HepG2 (cell line): ENCODE data around the gene ATP6V1G2. TPM values are rescaled to one million over a fixed set of nuclear protein-coding genes. Genes with fewer than 3 reads are reported as not detected.

Experiments
- ATRX ChIP-seq: sonication (generic); formaldehyde crosslinking; IDR thresholded peaks from 2 replicates; pipeline ENCODE4 v1.4.0; 2020; ENCODE audit warnings: missing genetic modification reagents, borderline replicate concordance
- GABPB1 ChIP-seq: IDR thresholded peaks from 2 replicates; pipeline ENCODE4 v1.6.1; 2016; ENCODE audit warnings: mild to moderate bottlenecking, missing genetic modification reagents, moderate library complexity, missing compliant biosample characterization
- GZF1 ChIP-seq: sonication (generic); formaldehyde crosslinking; IDR thresholded peaks from 2 replicates; pipeline ENCODE4 v1.5.1; 2020; ENCODE audit warnings: mild to moderate bottlenecking, missing genetic modification reagents
- KLF6 ChIP-seq: IDR thresholded peaks from 2 replicates; pipeline ENCODE4 v1.8.0; 2016; ENCODE audit warnings: missing biosample characterization, missing genetic modification reagents
- MED13 ChIP-seq: sonication (generic); formaldehyde crosslinking; IDR thresholded peaks from 2 replicates; pipeline ENCODE4 v1.5.0; 2020; ENCODE audit warnings: missing genetic modification reagents
- MEIS1 ChIP-seq: sonication (generic); formaldehyde crosslinking; IDR thresholded peaks from 2 replicates; pipeline ENCODE4 v1.9.0; 2021; ENCODE audit warnings: mild to moderate bottlenecking, missing genetic modification reagents, moderate library complexity, borderline replicate concordance
- MXI1 ChIP-seq: IDR thresholded peaks from 3 replicates; pipeline ENCODE4 v1.6.1; 2012; ENCODE audit warnings: low read depth, low read length, inconsistent platforms, borderline replicate concordance
- MYNN ChIP-seq: sonication (generic); formaldehyde crosslinking; IDR thresholded peaks from 2 replicates; pipeline ENCODE4 v1.4.0; 2020; ENCODE audit warnings: mild to moderate bottlenecking, low read depth, missing genetic modification reagents
- NAIF1 ChIP-seq: sonication (generic); formaldehyde crosslinking; IDR thresholded peaks from 2 replicates; pipeline ENCODE4 v1.5.0; 2020; ENCODE audit warnings: mild to moderate bottlenecking, missing genetic modification reagents, borderline replicate concordance
- NONO ChIP-seq, 2 experiments: fragments of 450-650 bp in 1 of 2; sonication (generic) in 1 of 2; formaldehyde crosslinking in 1 of 2; IDR thresholded peaks in 1 of 2; conservative IDR thresholded peaks in 1 of 2; 2 replicates each; pipeline versions ENCODE4 v1.6.1 to v1.8.0; 2017 to 2022; ENCODE audit warnings: mild to moderate bottlenecking in 1 of 2, missing genetic modification reagents in 1 of 2, moderate library complexity in 1 of 2
- PHF5A ChIP-seq: IDR thresholded peaks from one replicate; pipeline ENCODE4 v1.6.1; 2018; ENCODE audit warnings: low read depth, missing genetic modification reagents; ENCODE audit not compliant: unreplicated experiment
- SPEN ChIP-seq: sonication (generic); formaldehyde crosslinking; IDR thresholded peaks from 2 replicates; pipeline ENCODE4 v1.5.1; 2020; ENCODE audit warnings: low read depth, mild to moderate bottlenecking, missing genetic modification reagents
- TMF1 ChIP-seq: sonication (generic); formaldehyde crosslinking; IDR thresholded peaks from 2 replicates; pipeline ENCODE4 v1.8.1; 2022; ENCODE audit warnings: low read depth, missing genetic modification reagents
- ZFP90 ChIP-seq: sonication (generic); formaldehyde crosslinking; IDR thresholded peaks from 2 replicates; pipeline ENCODE4 v1.8.0; 2022; ENCODE audit warnings: missing genetic modification reagents, mild to moderate bottlenecking, inconsistent platforms, borderline replicate concordance
- ZIK1 ChIP-seq: sonication (generic); formaldehyde crosslinking; IDR thresholded peaks from 2 replicates; pipeline ENCODE4 v1.5.0; 2020; ENCODE audit warnings: mild to moderate bottlenecking, low read depth, missing genetic modification reagents, borderline replicate concordance
- ZNF136 ChIP-seq: sonication (generic); formaldehyde crosslinking; IDR thresholded peaks from 2 replicates; pipeline ENCODE4 v1.8.1; 2022; ENCODE audit warnings: low read depth, mild to moderate bottlenecking, moderate library complexity, missing genetic modification reagents
- ZNF143 ChIP-seq: sonication (generic); formaldehyde crosslinking; IDR thresholded peaks from 2 replicates; pipeline ENCODE4 v1.4.0; 2020; ENCODE audit warnings: missing genetic modification reagents
- ZNF282 ChIP-seq: fragments of 450-650 bp; IDR thresholded peaks from 2 replicates; pipeline ENCODE4 v1.6.1; 2018; ENCODE audit not compliant: partially characterized antibody
- ZNF30 ChIP-seq: sonication (generic); formaldehyde crosslinking; IDR thresholded peaks from 2 replicates; pipeline ENCODE4 v1.5.0; 2020; ENCODE audit warnings: mild to moderate bottlenecking, missing genetic modification reagents
- ZNF546 ChIP-seq: sonication (generic); formaldehyde crosslinking; conservative IDR thresholded peaks from 2 replicates; pipeline ENCODE4 v1.8.1; 2023; ENCODE audit warnings: mild to moderate bottlenecking, missing genetic modification reagents
- ZNF607 ChIP-seq: sonication (generic); formaldehyde crosslinking; IDR thresholded peaks from 2 replicates; pipeline ENCODE4 v1.5.1; 2020; ENCODE audit warnings: missing genetic modification reagents, mild to moderate bottlenecking, borderline replicate concordance
- ZNF788 ChIP-seq: sonication (generic); formaldehyde crosslinking; IDR thresholded peaks from 2 replicates; pipeline ENCODE4 v1.5.0; 2020; ENCODE audit warnings: mild to moderate bottlenecking, missing genetic modification reagents, borderline replicate concordance
- polyA plus RNA-seq, 8 experiments: library from polyadenylated mRNA; depleted of rRNA in 3 of 8; stranded (reverse) in 7 of 8; unstranded in 1 of 8; fragments of >200 nt; fragmentation: Illumina TruSeq in 4 of 8; extraction: Trizol in 4 of 8; gene quantifications; 2 replicates each; pipeline versions ENCODE4 v1.2.1 to v1.2.3, GENCODE V29; 2011 to 2016; ENCODE audit warnings: low read depth in 4 of 8, missing spikeins in 1 of 8, mixed read lengths in 1 of 8; ENCODE audit not compliant: insufficient read depth in 1 of 8
- total RNA-seq, 5 experiments: library from RNA; depleted of rRNA; stranded (reverse); fragments of >200 nt; fragmentation: Illumina TruSeq; extraction: Trizol; gene quantifications; 2 replicates each; pipeline ENCODE4 v1.2.3, GENCODE V29; 2016; ENCODE audit warnings: low read depth in 1 of 5
- TF ChIP-seq, protein P1 (sequence below): sonication (generic); formaldehyde crosslinking; IDR thresholded peaks from 2 replicates; pipeline ENCODE4 v1.4.0; 2020; ENCODE audit warnings: low read depth, mild to moderate bottlenecking, missing genetic modification reagents
- TF ChIP-seq, protein P2 (sequence below): sonication (generic); formaldehyde crosslinking; IDR thresholded peaks from 2 replicates; pipeline ENCODE4 v1.5.0; 2020; ENCODE audit warnings: missing genetic modification reagents, mild to moderate bottlenecking, borderline replicate concordance
- TF ChIP-seq, protein P3 (sequence below): sonication (generic); formaldehyde crosslinking; IDR thresholded peaks from 2 replicates; pipeline ENCODE4 v1.4.0; 2020; ENCODE audit warnings: missing genetic modification reagents

Gene ATP6V1G2
- total and polyA plus RNA-seq, 2 of the 13 experiments (the other 11 are each of a cell fraction or from before 2014, with no cell fraction given), result 0.27 to 0.83 TPM

DNA sequence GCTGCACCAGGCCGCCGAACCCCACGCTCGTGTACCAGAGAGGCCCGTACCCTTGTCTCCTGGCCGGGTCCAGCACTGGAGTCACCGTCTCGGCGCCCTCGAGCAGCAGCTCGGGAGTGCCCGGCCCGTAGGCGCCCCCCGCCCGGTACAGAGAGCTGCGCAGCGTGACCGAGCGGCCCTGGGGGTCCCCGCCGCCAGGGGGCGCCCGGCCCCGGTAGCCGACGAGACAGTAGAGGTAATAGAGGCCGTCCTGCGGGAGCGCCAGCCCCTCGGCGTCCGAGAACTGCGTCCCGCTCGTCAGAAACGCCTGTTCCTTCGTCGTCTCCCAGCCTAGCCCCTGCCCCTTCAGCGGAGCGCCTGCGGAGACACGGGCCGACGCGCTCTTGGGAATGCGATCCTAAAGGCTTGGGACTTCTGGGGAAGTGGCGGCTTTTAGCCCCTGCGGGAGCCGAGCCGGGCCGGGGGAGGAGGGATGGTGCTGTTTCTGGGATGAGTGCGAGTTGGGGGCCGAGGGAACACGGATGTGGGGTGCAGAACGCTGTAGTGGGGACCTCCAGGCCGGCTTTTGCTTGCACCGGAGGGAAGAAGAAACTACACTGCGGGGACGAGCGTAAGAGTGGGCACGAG lies 34.5 kb upstream of the ATP6V1G2 start (continued):
- TF ChIP-seq MYNN (CRISPR knock-in tag) (no peak), ZNF30 (peak; percentile 81; the same call in 1 of the 2 replicates), GABPB1 (CRISPR knock-in tag) (peak; percentile 77), MED13 (CRISPR knock-in tag) (0 out of 2 replicates have a peak, but pooled peaks have one; percentile 45), ZNF136 (no peak), NAIF1 (CRISPR knock-in tag) (0 out of 2 replicates have a peak, but pooled peaks have one; percentile 39), ZNF143 (0 out of 2 replicates have a peak, but pooled peaks have one; percentile 18), SPEN (CRISPR knock-in tag) (peak; percentile 75), PHF5A (CRISPR knock-in tag) (no peak), ZNF788 (CRISPR knock-in tag) (peak; percentile 80; the same call in 1 of the 2 replicates), GZF1 (0 out of 2 replicates have a peak, but pooled peaks have one; percentile 26), ZNF546 (CRISPR knock-in tag) (0 out of 2 replicates have a peak, but pooled peaks have one; percentile 55), KLF6 (CRISPR knock-in tag) (no peak), ZNF607 (CRISPR knock-in tag) (no peak), NONO (IDR thresholded peaks at IDR 0.05) (no peak), NONO (CRISPR knock-in tag; conservative IDR thresholded peaks at IDR 0.05) (peak; percentile 82), ZFP90 (CRISPR knock-in tag) (0 out of 2 replicates have a peak, but pooled peaks have one; percentile 61), MEIS1 (no peak), ATRX (no peak), MXI1 (peak; percentile 63; the same call in 2 of the 3 replicates), TMF1 (no peak), ZIK1 (peak; percentile 73; the same call in 1 of the 2 replicates), ZNF282 (no peak)
- TF ChIP-seq, protein P1, sequence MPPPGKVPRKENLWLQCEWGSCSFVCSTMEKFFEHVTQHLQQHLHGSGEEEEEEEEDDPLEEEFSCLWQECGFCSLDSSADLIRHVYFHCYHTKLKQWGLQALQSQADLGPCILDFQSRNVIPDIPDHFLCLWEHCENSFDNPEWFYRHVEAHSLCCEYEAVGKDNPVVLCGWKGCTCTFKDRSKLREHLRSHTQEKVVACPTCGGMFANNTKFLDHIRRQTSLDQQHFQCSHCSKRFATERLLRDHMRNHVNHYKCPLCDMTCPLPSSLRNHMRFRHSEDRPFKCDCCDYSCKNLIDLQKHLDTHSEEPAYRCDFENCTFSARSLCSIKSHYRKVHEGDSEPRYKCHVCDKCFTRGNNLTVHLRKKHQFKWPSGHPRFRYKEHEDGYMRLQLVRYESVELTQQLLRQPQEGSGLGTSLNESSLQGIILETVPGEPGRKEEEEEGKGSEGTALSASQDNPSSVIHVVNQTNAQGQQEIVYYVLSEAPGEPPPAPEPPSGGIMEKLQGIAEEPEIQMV, result peak; percentile 82
- TF ChIP-seq, protein P2, sequence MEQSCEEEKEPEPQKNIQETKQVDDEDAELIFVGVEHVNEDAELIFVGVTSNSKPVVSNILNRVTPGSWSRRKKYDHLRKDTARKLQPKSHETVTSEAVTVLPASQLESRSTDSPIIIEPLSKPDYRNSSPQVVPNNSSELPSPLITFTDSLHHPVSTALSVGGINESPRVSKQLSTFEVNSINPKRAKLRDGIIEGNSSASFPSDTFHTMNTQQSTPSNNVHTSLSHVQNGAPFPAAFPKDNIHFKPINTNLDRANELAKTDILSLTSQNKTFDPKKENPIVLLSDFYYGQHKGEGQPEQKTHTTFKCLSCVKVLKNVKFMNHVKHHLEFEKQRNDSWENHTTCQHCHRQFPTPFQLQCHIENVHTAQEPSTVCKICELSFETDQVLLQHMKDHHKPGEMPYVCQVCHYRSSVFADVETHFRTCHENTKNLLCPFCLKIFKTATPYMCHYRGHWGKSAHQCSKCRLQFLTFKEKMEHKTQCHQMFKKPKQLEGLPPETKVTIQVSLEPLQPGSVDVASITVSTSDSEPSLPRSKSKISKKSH, result peak; percentile 86; the same call in 1 of the 2 replicates
- TF ChIP-seq, protein P3, sequence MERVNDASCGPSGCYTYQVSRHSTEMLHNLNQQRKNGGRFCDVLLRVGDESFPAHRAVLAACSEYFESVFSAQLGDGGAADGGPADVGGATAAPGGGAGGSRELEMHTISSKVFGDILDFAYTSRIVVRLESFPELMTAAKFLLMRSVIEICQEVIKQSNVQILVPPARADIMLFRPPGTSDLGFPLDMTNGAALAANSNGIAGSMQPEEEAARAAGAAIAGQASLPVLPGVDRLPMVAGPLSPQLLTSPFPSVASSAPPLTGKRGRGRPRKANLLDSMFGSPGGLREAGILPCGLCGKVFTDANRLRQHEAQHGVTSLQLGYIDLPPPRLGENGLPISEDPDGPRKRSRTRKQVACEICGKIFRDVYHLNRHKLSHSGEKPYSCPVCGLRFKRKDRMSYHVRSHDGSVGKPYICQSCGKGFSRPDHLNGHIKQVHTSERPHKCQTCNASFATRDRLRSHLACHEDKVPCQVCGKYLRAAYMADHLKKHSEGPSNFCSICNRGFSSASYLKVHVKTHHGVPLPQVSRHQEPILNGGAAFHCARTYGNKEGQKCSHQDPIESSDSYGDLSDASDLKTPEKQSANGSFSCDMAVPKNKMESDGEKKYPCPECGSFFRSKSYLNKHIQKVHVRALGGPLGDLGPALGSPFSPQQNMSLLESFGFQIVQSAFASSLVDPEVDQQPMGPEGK (CRISPR knock-in tag), result peak; percentile 78
